Choroid plexus epithelial cell (primary cell): Measurements from ENCODE around the gene BICRA.

Source experiments
- DNase-seq: peaks from one replicate; pipeline ENCODE4 v3.0.0-alpha.2; 2010; ENCODE audit warnings: low read depth
- H3K4me3 ChIP-seq: 2 replicates; pipeline ENCODE4 v1.5.1; 2011; ENCODE audit warnings: low read depth, mild to moderate bottlenecking, control low read depth, low read length, moderate library complexity
- TF ChIP-seq, protein P1 (sequence below): conservative IDR thresholded peaks from 2 replicates; pipeline ENCODE4 v1.5.1; 2011; ENCODE audit warnings: low read depth, mild to moderate bottlenecking, control low read depth, inconsistent platforms, low read length, moderate library complexity

The BICRA gene

DNA sequence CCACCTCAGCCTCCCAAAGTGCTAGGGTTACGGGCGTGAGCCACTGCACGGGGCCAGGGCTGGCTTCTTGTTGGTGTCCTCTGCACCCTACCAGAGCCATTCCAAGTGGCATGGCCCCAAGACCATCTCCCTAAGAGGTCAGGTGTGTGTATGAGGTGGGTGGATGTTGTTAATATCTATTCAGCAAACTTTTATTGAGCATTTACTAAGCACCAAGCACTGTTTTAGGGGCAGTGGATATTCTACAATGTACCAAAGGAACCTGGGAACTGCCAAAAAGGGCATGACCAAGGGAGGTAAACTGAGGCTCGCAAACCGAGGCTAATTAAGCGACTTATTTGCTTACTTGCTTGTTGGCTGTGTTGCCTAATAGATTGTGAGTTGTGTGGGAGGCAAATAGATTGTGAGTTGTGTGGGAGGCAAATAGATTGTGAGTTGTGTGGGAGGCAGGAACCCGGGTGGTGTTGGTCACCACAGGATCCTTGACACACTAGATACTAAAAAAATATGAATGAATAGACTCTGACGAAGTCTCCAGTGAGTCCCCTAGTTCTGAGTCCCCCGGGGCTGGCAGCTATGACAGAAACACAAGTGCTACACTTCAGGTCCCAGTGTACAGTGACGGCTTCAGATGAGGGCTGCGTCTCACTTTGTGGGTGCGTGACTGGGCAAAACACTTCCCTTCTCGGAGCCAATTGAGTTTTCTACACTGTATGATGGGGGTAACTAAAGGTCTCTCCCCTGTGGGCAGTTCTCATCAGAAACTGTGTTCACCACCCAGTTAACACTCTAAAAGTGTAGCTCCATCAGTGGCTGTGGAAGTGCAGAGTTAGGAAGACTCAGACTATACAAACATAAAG lies 5.0 kb upstream of the BICRA start:
- no peak for DNase-seq
- no peak overlapping the region for H3K4me3 ChIP-seq
- TF ChIP-seq, protein P1, sequence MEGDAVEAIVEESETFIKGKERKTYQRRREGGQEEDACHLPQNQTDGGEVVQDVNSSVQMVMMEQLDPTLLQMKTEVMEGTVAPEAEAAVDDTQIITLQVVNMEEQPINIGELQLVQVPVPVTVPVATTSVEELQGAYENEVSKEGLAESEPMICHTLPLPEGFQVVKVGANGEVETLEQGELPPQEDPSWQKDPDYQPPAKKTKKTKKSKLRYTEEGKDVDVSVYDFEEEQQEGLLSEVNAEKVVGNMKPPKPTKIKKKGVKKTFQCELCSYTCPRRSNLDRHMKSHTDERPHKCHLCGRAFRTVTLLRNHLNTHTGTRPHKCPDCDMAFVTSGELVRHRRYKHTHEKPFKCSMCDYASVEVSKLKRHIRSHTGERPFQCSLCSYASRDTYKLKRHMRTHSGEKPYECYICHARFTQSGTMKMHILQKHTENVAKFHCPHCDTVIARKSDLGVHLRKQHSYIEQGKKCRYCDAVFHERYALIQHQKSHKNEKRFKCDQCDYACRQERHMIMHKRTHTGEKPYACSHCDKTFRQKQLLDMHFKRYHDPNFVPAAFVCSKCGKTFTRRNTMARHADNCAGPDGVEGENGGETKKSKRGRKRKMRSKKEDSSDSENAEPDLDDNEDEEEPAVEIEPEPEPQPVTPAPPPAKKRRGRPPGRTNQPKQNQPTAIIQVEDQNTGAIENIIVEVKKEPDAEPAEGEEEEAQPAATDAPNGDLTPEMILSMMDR, result no peak

DNA sequence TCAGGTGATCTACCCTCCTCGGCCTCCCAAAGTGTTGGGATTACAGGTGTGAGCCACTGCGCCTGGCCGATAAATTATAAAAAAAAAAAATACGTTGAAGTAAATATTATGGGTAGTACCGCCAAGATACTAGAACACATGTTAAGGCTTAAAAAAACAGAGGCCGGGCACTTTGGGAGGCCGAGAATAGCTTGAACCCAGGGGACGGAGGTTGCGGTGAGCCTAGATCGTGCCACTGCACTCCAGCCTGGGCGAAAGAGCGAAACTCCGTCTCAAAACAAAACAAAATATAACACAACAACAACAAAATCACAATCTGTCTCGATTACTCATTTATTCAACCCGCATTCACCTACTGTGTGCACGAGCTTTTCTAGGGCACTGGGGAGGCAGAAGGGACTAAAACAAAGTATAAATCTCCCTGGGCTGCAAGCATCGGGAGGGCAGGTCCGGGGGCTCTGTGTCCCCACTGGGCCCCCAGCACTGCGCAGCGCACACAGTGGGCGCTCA lies 1.3 kb upstream of the BICRA start:
- TF ChIP-seq, protein P1, result no peak
- peak overlapping the region; percentile 95 for H3K4me3 ChIP-seq
- DNase-seq, result no peak

DNA sequence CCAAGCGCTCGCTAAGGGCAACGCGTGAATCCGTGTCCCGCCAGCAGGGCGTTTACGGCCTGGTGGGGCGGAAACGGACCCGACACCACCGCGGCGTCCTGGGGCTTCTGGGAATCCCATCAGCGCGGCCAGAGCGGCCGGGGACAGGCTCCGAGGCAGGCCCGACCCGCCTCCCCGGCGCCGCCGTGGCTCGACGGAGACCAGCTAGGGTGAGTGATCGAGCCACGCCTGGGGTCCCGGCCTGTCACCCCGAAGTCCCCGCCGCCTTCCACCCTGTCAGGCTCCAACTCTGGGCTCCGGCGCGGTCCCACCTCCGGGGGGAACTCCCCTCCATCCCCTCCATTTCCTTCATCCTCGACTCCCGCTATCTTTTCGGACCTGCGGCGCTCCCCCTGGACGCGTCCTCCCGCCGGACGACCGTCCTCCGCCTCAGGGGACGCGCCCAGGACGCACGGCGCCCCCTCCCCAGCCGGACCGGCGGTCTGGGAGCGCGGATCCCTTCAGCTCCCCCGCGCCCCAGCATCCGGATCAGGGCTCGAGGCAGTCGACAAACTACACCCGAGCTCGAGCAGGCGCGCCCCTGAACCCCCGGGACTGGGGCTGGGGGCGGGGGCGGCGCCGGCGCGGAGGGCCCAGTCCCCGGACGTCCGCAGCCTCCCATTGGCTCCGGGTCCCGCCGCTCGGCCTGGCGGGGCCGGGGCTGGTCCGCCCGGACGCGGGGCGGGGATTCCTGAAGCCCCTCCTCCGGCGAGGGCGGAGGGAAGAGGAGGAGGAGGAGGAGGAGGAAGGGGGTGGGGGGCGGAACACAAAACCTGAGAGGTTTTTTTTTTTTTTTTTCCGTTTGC lies 638 bp upstream of the BICRA start:
- TF ChIP-seq, protein P1, result peak; percentile 43
- peak; percentile 96 for DNase-seq
- H3K4me3 ChIP-seq, result peak overlapping the region; percentile 95

DNA sequence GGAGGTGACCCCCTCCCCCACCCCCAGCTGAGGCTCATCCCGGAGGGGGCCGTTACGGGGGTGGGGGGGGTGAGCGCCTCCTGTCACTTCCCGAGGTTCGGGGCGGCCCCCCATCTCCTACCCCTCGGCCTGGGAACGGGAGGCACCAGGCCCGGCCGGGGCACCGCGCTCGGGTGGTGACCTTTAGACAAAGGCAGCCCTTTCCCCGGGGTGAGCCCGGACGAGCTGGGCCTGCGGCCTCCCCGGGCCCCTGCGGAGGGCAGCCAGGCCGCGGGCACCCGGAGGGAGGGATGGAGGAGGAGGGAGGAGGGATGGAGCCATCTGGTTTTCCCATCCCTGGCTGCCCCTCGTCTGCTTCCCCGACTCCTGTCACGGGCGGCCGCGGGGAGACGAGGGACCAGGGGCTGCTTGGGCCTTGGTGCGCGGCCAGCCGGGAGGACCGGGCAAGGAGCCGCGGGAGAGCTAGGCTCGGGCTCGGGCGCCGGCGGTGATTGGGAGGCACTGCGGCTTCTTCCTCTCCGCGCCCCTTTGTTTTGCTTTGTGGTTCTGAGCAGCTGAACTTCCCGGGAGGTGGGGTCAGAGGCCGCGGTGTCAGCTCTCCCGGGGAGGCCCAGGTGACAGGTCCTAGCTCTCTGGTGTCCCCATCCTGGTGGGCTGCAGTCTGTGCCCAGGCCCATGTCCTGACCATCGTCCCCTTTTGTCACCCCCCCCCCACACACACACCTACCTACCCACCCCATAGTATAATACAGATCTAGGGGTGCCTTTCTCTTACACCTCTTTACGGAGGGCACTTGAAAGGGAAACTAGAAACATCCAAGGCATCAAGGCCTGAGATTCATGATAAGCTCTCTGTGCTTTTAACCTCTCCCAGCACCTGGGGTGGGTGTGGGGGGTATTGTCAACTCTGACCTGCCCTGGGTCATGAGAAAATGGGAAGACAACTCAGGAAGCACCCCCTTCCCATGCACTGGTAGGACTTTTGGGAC lies 1.3 kb downstream of the BICRA start:
- peak overlapping the region; percentile 80 for H3K4me3 ChIP-seq
- TF ChIP-seq, protein P1, result no peak
- DNase-seq, result peak; percentile 59

DNA sequence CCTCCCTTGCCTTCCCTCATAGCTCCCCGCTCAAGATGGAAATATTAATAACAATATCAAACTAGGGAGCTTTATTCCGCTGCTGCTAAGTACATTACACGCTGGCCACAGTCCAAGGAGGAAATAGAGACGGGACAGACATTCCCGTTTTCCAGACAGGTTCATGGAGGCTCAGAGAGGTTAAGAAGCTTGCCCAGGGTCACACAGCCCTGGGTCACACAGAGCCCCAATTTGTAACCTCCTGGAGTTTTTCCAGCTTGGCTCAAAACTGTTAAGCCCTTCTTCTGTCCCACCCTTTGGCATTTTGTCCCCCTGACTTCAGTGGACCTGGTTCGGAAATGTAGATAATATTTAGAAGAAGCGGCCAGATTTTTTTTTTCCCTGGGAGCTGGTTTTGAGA lies 2.0 kb downstream of the BICRA start:
- TF ChIP-seq, protein P1, result no peak
- DNase-seq, result peak; percentile 37
- peak overlapping the region; percentile 80 for H3K4me3 ChIP-seq

DNA sequence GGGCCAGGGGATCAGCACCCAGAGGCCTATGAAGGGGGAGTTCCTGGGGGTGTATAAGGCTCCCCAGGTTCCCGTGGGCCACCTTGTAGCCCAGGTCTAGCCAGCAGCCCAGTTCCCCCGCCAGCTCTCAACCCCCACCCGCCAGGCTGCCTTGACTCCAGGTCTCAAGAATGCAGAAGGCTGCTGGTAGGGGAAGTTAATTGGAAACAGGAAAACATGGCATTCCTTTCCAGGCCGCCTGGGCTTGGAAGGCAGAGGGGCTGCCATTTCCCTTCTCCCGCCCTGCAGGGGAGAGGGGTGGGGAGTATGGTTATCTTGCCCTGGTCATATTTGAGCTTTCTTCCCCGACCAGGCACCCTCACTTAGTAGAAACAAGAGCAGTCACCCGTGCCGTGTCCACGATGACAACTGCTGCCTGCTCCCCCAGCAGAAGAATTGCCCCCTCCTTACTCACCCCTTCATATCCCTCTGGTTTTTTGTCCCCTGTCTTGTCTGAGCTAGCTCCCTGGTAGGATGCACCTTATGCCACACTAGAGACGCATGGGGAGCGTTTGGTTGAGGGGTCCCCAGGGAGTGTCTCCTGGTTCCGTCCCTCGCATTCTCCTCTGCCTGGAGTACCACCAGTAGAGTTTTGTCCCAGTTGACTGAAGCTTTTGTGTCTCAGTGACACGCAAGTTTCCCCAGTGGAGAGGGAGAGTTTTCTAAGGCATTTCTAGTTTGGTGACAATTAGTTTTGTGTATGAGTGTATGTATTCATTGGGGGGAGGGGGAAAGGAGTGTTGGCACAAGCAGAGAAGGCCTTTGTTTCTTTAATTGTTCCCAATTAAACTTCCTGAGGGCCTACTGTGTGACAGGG lies 4.5 kb downstream of the BICRA start:
- TF ChIP-seq, protein P1, result no peak
- peak; percentile 75 for DNase-seq
- no peak overlapping the region for H3K4me3 ChIP-seq
